T follicular helper cell (primary cell): Measurements from ENCODE around the gene TMEM52.

Experiments used
- DNase-seq: peaks from one replicate; pipeline ENCODE4 v3.0.0-alpha.2; 2020; ENCODE audit warnings: low read depth

The TMEM52 gene

DNA sequence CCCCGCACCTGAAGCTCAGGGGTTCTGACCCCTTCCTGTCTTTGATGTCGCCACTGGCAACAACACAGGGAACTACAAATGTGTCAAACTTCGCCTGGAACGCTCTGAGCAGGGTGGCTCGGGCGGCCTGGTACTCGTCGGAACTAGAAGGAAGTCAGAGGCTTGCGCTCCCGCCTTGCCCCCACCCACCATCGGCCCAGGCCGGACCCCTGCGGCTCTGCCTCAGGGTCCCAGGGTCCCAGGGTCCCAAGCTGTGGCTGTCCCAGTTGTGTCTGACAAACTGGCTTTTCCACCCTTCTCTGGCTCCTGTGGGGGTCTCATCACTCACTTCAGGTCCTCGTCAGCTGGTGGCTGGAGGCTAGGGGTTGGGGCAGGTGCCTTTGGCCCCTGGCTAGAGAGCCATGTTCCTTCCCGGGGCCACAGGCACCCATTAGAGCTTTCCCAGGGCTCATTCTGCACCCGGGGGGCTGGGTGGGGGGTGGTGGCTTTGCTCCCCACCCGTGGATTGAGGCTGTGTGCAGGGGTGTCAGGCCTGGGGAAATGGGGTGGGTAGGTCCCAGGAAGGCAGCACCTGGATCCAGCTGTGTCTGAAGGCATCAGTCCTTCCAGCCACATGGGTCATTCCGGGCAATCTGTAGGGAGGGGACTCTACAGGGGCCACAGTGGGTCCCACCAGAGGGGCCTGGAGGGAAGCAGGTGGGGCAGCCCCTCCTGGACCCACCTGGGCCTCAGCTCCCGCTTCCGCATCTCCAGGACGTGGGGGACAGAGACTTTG lies 8.0 kb upstream of the TMEM52 start:
- no peak for DNase-seq

DNA sequence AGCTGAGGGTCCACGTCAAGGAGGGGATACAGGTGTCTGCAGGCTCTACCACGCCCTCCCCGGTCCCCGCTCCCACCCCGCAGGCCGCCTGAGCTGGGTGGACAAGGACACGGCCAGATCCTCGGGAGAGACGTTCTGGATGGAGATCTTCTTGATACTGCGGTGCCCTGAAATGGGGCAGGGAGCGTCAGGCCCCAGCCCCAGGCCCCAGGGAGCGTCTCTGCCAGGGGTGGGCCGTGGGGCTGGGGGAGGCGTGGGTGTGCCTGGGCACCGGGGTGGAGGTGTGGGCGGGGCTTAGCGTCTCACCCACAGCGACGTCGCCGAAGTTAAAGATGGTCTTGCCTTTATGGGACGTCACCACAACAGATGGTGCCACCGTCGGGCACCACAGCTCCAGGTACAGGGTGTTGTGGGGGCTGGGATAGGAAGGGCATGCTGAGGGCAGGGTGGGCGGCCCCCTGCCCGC lies 7.3 kb upstream of the TMEM52 start:
- no peak for DNase-seq

DNA sequence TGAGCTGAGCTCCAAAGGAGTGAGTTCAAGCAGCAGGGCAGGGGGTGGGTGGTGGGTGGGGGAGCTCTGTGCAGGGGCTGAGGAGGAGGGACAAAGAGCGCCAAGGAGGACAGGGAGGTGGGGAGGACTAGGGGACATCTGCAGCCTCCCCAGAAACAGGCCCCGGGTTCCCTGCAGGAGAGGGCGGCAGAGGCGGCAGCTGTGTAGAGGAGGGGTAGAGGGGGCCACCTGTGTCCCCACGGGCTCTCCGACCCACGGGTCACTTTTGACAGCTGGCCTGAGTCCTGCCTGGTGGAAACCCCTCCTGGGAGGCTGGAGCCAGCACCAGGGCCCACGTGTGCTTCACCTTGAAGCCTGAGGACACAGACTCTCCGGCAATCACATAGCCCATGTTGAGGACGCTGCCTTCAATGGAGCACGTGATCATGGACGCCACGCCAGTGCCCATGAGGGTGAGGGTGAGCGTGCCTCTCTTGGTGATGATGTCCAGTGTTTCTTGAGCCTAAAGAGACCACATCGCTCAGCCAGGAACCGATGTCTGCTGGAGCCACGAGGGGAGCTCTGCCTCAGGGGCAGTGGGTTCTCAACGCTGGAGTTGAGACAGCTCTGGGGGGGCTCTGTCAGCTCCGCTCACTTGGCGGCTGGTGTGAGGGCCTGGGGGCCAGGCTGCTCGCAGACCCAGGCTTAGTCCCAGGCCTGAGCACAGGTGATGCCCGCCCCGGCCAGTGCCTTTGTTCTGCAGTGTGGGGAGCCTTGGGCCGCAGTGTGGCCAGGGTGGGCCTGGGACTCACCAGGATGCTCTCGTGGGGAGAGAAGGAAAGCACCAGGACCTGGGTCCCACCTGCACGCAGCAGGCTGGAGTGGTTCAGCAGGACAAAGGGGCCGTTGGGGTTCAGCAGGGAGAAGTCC lies 6.6 kb upstream of the TMEM52 start:
- no peak for DNase-seq

DNA sequence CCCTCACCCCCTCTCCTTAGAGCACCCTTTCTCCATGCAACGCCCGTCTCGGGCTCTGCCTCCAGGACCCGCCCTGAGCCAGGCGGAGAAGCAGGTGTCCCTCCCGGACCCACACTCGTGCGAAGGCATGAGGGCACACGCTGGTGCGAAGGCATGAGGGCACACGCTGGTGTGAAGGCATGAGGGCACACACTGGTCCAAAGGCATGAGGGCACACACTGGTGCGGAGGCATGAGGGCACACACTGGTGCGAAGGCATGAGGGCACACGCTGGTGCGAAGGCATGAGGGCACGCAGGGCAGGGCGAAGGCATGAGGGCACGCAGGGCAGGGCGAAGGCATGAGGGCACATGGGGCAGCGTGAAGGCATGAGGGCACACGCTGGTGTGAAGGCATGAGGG lies 5.8 kb upstream of the TMEM52 start:
- no peak for DNase-seq

DNA sequence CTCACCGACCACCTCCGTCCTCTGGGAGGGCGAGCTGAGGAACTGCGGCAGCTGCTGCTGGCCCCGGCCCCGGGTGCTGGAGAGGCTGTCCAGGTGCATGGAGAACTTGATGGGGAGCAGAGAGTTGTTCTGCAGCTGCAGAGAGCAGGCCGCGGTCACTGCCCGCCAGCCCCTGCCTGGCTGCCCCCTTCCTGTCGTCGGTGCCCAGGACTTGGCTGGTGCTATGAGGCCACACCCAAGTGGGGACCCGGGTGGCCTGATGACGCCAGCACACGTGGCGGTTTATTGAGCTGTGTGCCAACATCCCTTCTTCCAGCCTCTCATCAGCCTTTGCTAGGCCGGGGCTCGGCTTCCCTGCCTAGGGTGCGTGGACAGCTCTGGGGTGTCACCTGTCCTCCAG lies 5.3 kb upstream of the TMEM52 start:
- no peak for DNase-seq

DNA sequence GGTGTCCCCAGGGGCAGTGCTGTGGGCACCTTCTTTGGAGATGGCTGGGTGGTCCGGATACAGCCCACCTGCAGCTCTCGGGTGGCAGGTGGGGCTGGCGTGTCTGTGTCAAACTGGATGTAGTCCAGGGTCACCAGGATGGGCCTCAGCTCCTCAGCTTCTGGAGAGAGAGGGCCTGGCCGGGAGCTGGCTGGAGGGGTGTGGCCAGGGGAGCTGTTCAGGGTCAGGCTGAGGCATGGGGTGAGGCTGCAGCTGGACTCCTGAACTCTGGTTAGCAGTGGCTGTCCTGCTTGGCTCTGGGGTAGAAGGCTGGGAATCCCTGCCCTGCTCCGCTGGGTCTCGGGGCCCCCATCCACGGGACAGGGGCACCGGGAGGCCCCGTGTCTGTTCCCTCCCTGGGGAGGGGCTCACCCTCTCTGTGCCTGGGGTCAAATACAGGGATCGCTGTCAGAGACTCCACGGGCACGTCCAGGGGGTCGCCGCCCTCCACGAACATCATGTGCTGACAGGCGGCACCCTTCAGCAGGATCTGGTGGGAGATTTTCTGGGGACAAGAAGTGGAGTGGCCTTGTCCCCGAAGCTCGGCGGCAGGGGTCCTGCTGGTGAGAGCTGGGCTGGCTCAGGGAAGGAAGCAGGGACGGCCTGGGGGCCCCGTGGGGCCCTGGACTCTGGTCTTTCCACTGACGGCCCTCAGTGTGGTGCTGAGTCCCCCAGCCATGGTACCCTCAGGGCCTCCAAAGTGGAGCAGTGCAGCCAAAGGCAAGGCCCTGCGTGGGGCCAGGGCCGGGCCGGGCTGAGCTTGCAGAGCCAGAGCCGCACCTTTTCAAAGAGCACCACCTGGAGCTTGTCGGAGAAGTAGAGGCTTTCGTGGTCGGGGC lies 4.1 kb upstream of the TMEM52 start:
- DNase-seq, result no peak

DNA sequence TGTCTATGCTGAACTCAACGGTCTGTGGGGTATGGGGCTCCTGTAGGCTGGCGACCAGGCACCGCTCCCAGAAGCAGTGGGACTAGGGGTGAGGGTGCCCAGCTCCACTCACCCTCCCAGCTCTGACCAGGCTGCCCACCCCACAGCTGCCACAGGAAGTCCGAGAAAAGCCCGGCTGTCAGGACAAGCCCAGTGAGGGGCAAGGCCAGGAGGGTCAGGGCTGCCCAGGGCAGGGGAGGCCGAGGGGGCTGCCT lies 3.5 kb upstream of the TMEM52 start:
- no peak for DNase-seq

DNA sequence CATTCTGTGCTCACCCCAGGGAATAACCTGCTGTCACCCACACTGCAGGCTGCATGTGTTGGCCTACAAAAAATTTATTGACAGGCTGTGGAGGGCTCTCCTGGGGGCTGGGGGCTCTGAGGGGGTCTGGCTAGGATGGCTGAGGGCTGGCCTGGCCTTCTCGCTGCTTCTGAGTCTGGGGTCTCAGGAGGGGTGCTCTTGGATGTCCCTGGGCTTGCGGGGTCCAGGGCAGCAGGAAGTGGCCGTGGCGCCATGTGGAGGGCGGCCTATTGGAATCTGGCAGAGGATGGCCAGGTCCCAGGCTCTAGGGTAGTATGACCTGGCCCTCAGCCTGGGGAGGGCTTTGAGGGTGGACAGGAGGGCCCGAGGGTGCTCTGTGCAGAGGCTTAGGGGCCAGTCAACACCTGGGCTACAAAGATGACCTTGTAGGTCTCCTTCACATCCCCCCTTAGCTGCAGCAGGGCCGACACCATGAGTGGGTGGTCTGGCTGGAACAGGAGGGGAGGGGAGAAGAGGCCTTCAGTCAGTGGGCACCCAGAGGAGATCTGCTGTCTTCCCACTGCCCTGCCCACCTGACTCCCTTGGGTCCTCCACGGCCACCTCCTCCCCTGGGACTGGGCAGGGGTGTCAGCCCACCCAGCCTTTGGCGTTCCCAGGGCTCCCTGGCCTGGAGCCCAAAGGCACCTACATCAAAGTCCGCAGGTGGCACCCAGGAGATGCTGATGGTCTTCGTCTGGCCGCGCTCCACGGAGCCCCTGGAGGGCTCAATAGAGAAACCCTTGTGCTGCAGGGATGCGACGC lies 3.0 kb upstream of the TMEM52 start:
- DNase-seq, result no peak

DNA sequence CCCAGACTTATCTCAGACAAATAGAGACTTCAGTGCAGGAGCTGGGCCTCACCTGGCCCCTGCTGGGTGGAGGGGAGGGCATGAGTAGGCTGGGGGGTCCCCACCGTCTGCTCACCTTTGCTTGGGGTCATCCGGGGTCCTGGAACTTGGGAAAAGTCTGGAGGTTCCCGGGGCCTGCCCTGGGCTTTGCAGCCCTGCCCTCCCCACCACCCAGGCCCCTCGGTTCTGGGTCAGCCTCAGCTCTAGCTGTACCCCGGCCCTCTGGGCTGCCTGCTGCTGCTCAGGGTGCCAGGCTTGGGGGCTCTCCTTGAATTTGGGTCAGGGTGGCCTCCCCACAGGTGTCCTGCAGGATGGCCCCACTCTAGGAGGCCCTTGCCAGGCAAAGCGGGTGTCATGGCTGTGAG lies 2.4 kb upstream of the TMEM52 start:
- DNase-seq, result no peak

DNA sequence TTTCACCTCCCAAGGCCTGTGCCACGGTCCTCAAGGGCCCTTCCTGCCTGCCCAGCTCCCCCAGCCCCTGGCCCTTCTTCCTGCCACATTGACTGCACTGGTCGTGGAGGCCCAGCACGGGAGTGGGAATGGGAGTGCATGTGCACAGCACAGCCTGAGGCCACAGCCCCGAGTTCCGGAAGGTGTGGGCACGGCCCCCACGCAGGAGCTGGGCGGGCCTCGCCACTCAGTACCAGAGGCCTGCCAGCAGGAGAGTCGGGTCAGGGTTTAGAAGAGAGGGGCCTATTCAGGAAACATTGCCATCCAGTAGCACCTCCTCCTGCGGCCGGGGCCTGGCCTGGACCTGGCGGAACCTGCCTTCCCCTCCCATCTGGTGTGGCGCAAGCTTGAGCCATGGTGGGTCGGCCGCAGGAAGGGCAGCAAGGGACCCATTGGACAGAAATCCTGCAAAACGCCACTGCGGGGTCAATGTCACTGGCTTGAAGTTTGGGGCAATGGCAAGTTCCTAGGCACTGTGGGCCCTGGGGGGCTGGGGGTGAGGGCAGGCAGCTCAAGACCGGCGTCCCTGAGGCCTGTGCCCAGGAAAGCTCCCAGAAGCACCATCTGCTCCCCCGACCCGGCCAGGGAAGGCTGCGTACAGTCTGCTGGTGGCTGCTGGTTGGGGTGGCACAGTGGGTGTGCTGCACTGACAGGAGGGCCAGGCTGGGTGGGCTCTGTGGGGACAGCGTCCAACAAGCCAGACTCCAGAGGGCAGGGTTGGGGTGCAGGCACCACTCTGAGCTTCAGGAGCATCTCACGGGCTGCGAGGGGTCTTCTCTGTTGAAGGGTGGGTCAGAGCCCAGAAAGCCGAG lies 1.8 kb upstream of the TMEM52 start:
- DNase-seq, result no peak

DNA sequence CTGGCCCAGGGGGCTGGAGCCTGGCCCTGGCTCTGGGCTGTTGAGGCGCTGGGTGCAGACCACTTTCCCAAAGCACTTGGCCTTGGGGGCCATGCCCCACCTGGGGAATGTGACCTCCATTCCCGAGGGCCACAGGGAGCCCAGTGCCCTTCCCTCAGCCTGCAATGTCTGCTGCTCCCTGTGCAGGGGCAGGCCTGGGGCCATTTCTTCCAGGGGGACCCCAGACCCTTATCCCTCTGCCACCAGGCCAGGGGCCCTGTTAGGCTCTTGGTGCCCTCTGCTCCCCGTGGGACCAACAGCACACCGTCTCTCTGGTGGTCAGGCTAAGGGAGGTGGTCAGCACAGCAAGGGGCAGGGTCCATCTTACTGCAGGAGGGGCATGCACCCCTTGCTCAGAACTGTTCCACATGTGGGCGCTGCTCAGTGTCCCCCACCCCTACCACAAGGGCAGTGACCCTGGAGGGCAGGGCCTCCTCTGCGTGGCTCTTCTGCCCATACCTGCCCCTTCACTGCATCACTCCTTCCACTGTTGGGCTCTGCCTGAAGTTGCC lies 1.1 kb upstream of the TMEM52 start:
- no peak for DNase-seq

DNA sequence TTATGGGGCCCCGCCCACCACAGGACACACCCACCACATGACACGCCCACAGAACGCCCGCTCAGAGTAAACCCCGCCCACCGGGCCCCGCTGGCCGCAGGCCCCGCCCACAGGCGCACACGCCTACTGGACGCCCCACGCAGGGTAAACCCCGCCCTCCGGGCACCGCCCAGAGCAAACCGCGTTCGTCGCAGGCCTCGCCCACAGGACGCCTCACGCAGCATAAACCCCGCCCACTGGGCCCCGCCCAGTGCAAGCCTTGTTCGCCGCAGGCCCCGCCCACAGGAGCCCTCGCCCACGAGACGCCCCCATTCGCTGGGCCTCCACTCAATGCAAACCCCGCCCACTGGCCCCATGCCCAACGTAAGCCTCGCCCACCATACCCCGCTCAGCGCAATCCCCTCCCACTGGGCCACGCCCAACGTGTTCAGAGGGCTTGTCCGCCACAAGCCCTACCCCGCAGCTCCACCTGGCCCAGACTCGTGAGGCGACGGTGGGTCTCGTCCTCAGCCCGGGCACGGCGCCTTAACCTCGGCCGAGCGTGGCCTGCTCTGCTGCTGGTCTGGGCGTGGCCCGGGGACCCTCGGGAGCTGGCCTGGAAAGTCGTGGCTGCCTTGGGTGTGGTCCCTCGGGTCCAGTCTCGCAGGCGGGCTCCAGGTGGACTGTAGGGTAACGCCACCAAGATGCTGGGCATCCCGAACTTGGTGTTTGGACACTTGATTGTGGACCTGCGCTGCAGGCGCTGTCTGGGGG lies 401 bp upstream of the TMEM52 start:
- peak; percentile 100 for DNase-seq

DNA sequence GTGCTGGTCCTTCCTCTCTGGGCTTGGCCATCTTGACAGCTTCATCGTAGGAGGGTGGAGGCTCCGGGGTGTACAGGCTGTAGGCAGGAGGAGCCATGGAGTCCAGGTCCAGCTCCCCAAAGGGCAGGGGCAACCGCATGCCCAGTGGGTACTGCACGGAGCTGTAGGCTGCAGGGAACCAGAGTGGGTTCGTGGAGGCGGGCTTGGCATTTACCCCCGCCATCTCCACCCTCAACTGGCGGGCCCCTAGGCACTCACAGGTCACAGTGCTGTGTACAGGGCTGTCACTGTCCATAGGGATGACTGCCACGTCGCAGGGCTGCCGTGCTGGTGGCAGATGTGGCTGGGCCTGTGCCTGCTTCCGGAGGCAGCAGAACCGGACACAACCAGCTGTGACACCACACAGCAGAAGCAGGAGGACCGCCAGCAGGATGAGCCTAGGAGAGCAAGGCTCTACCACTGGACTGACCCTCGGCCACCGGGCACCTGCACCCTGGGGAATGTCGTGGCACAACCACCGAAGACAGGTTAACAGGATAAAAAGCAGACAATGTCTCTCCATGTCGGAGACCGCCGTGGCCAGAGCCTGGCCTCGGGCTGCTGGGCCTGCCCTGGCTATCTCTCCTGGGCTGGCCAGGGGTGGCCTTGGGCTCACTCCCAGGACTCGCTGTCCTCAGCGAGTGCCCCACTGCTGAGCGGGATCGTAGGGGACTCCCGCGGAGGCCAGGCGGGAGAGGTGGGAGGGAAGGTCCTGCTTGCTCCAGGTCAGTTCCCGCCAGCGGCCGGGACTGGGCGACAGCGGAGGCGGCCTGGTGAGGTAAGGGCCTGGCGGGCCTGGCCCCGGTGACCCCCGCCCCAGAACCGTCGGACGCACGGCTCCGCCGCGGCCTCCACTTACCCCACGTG lies 831 bp downstream of the TMEM52 start:
- no peak for DNase-seq

DNA sequence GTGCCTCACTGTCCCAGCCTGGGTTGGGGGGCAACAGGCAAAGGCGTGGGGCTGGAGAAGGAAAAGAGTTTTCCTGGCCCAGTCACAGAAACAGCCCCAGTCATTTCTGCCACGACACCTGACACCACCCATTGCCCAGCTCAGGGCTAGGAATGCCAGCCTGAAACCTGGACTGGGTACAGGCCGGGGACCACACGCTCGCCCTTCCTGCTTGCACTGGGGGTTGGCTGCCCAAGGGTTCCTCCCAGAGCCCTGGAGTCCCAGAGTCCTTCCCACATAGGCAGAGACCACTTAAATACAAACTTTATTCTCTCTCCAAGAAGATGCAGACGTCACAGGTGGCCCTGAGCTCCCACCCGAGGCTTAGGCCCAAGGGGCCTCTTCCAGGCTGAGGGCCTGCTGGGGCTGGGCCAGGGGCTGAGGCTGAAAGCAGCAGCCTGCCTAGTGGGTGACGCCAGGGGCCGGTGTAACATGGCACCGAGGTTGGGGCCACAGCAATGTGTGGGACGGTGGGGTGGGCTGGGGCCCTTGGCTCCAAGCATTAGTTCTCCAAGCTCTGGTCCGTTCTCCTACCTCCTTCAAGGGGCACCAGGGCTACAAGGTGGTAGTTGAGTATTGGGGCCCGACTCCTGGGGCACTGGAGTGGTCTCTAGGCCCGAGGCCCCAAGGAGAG lies 1.6 kb downstream of the TMEM52 start:
- DNase-seq, result no peak

DNA sequence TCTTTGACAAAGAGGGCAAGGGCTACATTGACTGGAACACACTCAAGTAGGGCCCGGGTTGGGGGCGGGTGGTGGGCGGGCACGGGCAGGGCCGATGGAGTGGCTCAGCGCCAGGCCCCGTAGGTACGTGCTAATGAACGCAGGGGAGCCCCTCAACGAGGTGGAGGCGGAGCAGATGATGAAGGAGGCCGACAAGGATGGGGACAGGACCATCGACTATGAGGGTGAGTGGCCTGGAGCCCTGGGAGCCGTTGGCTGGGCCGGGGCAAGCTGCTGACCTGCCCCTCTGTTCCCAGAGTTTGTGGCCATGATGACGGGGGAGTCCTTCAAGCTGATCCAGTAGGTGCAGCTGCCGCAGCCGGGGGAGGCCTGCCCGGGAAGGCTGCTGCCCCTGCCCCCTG lies 2.2 kb downstream of the TMEM52 start:
- DNase-seq, result no peak

DNA sequence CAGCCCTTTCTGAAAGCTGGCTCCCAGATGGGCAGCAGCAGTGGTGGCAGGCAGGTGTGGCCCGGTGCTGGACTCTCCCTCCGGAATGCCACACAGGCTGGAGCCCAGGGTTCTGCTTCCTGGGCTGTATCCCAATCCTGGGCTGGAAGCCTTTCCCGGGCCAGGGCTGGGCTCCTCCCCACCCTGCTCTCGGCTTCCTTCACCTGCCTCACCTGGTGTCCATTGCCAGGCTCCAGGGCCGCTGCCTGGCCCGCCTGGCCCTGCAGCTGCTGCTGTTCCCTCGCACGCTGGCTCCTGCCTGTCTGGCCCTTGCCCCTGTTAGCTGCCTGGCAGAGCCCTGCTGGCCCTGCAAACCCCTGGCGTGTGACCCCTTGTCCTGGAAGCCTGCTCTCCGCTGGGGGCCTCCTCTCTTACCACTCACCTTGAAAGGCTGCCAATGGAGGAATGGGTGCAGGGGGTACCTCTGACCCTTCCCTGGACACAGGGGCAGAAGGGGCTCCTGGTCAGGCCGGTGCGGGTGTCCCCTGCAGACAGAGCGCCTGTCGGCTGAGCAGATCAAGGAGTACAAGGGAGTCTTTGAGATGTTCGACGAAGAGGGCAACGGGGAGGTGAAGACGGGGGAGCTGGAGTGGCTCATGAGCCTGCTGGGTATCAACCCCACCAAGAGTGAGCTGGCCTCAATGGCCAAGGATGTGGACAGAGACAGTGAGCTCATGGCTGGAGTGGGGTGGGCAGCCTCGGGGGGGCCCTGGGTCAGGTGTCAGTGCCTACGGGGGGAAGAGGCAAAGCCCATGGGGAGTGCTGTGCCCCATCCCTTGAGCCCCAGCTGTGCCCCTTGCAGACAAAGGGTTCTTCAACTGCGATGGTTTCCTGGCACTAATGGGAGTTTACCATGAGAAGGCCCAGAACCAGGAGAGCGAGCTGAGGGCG lies 2.9 kb downstream of the TMEM52 start:
- DNase-seq, result no peak
